IMR-90 (cell line): ENCODE measurements around the gene FEM1B. TPM values are rescaled to one million over a fixed set of nuclear protein-coding genes. Genes with fewer than 3 reads are reported as not detected.

Experiments used
- ATAC-seq: fragments of 200-7000 bp; cut with Tn5 transposase; 2 replicates; pipeline ENCODE4 v1.9.1; 2020; ENCODE audit warnings: low read depth, mild to moderate bottlenecking, moderate library complexity
- BruUV-seq: library from RNA; stranded (reverse); fragments of 400-500 nt; replicated peaks from 2 replicates; lab custom pipeline; 2021; lab: Mats Ljungman, UMichigan
- CTCF ChIA-PET: fragments of 300-600 bp; formaldehyde crosslinking; extraction: SDS; loops from one replicate; lab custom pipeline; 2021; ENCODE audit warnings: antibody characterized with exemption; lab: Yijun Ruan, JAX
- POLR2A ChIA-PET: fragments of 300-600 bp; sonication (Branson Sonifier 250); formaldehyde crosslinking; loops from one replicate; lab custom pipeline; 2022; ENCODE audit warnings: antibody characterized with exemption; ENCODE audit not compliant: unreplicated experiment; lab: Charles Lee
- DNase-seq: peaks from one replicate; pipeline ENCODE4 v3.0.0; 2013
- H2AFZ ChIP-seq: replicated peaks from 2 replicates; pipeline ENCODE3; 2013; ENCODE audit warnings: low read length, mild to moderate bottlenecking; ENCODE audit not compliant: poor library complexity
- H2AK5ac ChIP-seq: 2 replicates; pipeline ENCODE4 v1.6.1; 2013; ENCODE audit warnings: low read depth, low read length, inconsistent platforms
- H2AK9ac ChIP-seq: replicated peaks from 2 replicates; pipeline ENCODE3; 2013; ENCODE audit warnings: mild to moderate bottlenecking, low read depth, low read length, moderate library complexity; ENCODE audit not compliant: poor library complexity
- H2BK120ac ChIP-seq: 2 replicates; pipeline ENCODE4 v1.6.1; 2013; ENCODE audit warnings: low read depth, low read length, inconsistent platforms
- H2BK15ac ChIP-seq: 3 replicates; pipeline ENCODE4 v1.6.1; 2013; ENCODE audit warnings: low read depth, low read length, inconsistent platforms
- H2BK20ac ChIP-seq: 2 replicates; pipeline ENCODE4 v1.6.1; 2013; ENCODE audit warnings: low read depth, mild to moderate bottlenecking, inconsistent platforms, low read length, moderate library complexity
- H2BK5ac ChIP-seq: 2 replicates; pipeline ENCODE4 v1.6.1; 2013; ENCODE audit warnings: mild to moderate bottlenecking, low read depth, low read length, inconsistent platforms; ENCODE audit not compliant: poor library complexity, severe bottlenecking
- H3K14ac ChIP-seq: replicated peaks from 2 replicates; pipeline ENCODE4 v1.6.1; 2013; ENCODE audit warnings: low read depth, low read length, inconsistent platforms
- H3K18ac ChIP-seq: 2 replicates; pipeline ENCODE4 v1.6.1; 2013; ENCODE audit warnings: low read depth, low read length, control low read depth
- H3K23ac ChIP-seq: 2 replicates; pipeline ENCODE4 v1.6.1; 2013; ENCODE audit warnings: low read depth, low read length, inconsistent platforms
- H3K27ac ChIP-seq: 2 replicates; pipeline ENCODE4 v1.5.1; 2013; ENCODE audit warnings: mild to moderate bottlenecking, control low read depth, low read length; ENCODE audit not compliant: insufficient read depth
- H3K27me3 ChIP-seq: 2 replicates; pipeline ENCODE4 v1.6.1; 2013; ENCODE audit warnings: low read length; ENCODE audit not compliant: control insufficient read depth, insufficient read depth
- H3K36me3 ChIP-seq: 2 replicates; pipeline ENCODE4 v1.6.1; 2013; ENCODE audit warnings: low read length, mixed read lengths; ENCODE audit not compliant: control insufficient read depth, insufficient read depth
- H3K4ac ChIP-seq: 2 replicates; pipeline ENCODE4 v1.6.1; 2013; ENCODE audit warnings: low read depth, low read length, inconsistent platforms
- H3K4me1 ChIP-seq: 2 replicates; pipeline ENCODE4 v1.6.1; 2013; ENCODE audit warnings: low read length, mixed read lengths; ENCODE audit not compliant: control insufficient read depth, insufficient read depth
- H3K4me2 ChIP-seq: 2 replicates; pipeline ENCODE4 v1.6.1; 2013; ENCODE audit warnings: low read depth, mild to moderate bottlenecking, control low read depth, low read length, moderate library complexity
- H3K4me3 ChIP-seq: 2 replicates; pipeline ENCODE4 v1.5.1; 2013; ENCODE audit warnings: low read depth, mild to moderate bottlenecking, control low read depth, low read length, moderate library complexity; ENCODE audit not compliant: insufficient read depth
- H3K56ac ChIP-seq: 2 replicates; pipeline ENCODE4 v1.6.1; 2013; ENCODE audit warnings: low read length, inconsistent platforms; ENCODE audit not compliant: insufficient read depth; ENCODE audit errors: extremely low read depth
- H3K79me1 ChIP-seq, 2 experiments: 2 replicates each; pipeline ENCODE4 v1.6.1; 2013; ENCODE audit warnings: low read length in 2 of 2, inconsistent platforms in 1 of 2, low read depth in 1 of 2
- H3K9ac ChIP-seq: 2 replicates; pipeline ENCODE4 v1.6.1; 2013; ENCODE audit warnings: low read depth, low read length, control low read depth
- H3K9me1 ChIP-seq: 2 replicates; pipeline ENCODE4 v1.6.1; 2013; ENCODE audit warnings: low read length, inconsistent platforms; ENCODE audit not compliant: insufficient read depth
- H3K9me3 ChIP-seq: 2 replicates; pipeline ENCODE4 v1.6.1; 2013; ENCODE audit warnings: low read length; ENCODE audit not compliant: control insufficient read depth, insufficient read depth
- H4K20me1 ChIP-seq: 2 replicates; pipeline ENCODE4 v1.6.1; 2013; ENCODE audit warnings: low read length, inconsistent platforms; ENCODE audit not compliant: insufficient read depth
- H4K5ac ChIP-seq: 2 replicates; pipeline ENCODE4 v1.6.1; 2013; ENCODE audit warnings: mild to moderate bottlenecking, low read depth, low read length, control low read depth
- H4K8ac ChIP-seq, 2 experiments: 2 replicates each; pipeline ENCODE4 v1.6.1; 2013; ENCODE audit warnings: low read depth in 2 of 2, low read length in 2 of 2, control low read depth in 1 of 2, inconsistent platforms in 1 of 2
- H4K91ac ChIP-seq: 2 replicates; pipeline ENCODE4 v1.6.1; 2013; ENCODE audit warnings: low read depth, low read length, inconsistent platforms; ENCODE audit not compliant: insufficient read depth
- CHD1 ChIP-seq: IDR thresholded peaks from 2 replicates; pipeline ENCODE4 v1.6.1; 2012; ENCODE audit warnings: low read depth, low read length, improper control_type of control experiment
- FOS ChIP-seq: fragments of 150-350 bp; IDR thresholded peaks from 2 replicates; pipeline ENCODE4 v1.6.1; 2016; ENCODE audit warnings: low read depth, low read length
- NFE2L2 ChIP-seq: fragments of 150-350 bp; IDR thresholded peaks from 2 replicates; pipeline ENCODE4 v1.6.1; 2016; ENCODE audit warnings: low read depth, mild to moderate bottlenecking, low read length
- RAD21 ChIP-seq: IDR thresholded peaks from 2 replicates; pipeline ENCODE4 v1.6.1; 2012; ENCODE audit warnings: low read length, improper control_type of control experiment
- RCOR1 ChIP-seq: IDR thresholded peaks from 2 replicates; pipeline ENCODE4 v1.6.1; 2012; ENCODE audit warnings: mild to moderate bottlenecking, low read length, improper control_type of control experiment; ENCODE audit not compliant: insufficient replicate concordance
- USF2 ChIP-seq: fragments of 150-350 bp; IDR thresholded peaks from 2 replicates; pipeline ENCODE4 v1.6.1; 2017; ENCODE audit warnings: mild to moderate bottlenecking, antibody characterized with exemption, low read length, low read depth
- WGBS, 2 experiments: methylation state at CpG; one replicate each; pipeline versions ENCODE4 v1.1.5 to v1.1.7; 2013; ENCODE audit warnings: missing lambda C conversion rate in 2 of 2; ENCODE audit not compliant: insufficient read length in 1 of 2; ENCODE audit errors: extremely low coverage in 2 of 2; 5-methylcytosine and 5-hydroxymethylcytosine counted together
- dilution Hi-C: fragments of 300-500 bp; cut with HindIII; formaldehyde crosslinking; loops from one replicate; pipeline ENCODE4 v1.14.3; 2018; ENCODE audit warnings: low sequenced_read_pairs; ENCODE audit not compliant: unreplicated experiment
- in situ Hi-C: fragments of 300-500 bp; cut with MboI; formaldehyde crosslinking; loops from 3 replicates; pipeline ENCODE4 v1.14.3; 2019; ENCODE audit warnings: low sequenced_read_pairs, inconsistent platforms, mixed read lengths
- intact Hi-C: fragments of 100-400 bp; cut with micrococcal nuclease; formaldehyde crosslinking; loops from 2 replicates; pipeline ENCODE4 v1.10.0; 2022
- polyA plus RNA-seq, 3 experiments: library from polyadenylated mRNA; depleted of rRNA; stranded (reverse); fragments of >200 nt; gene quantifications; 2 replicates each; pipeline ENCODE4 v1.2.3, GENCODE V29; 2012; ENCODE audit warnings: low replicate concordance in 1 of 3
- total RNA-seq: library from RNA; depleted of rRNA; stranded (reverse); fragments of >200 nt; gene quantifications from 2 replicates; pipeline ENCODE4 v1.2.3, GENCODE V29; 2012

The FEM1B gene
- total and polyA plus RNA-seq, 2 of the 4 experiments (the other 2 are of a cell fraction) = 16.9 to 51.4 TPM

- intact Hi-C loops (no loop called here), in situ Hi-C loops (no loop called here), dilution Hi-C loops (no loop called here)
- Histone ChIP-seq H3K4ac (no peak overlapping the region), H3K9me1 (peaks cover 5% of the 10 kb centered on the region; the same call in 1 of the 2 replicates), H2BK20ac (no peak overlapping the region), H4K8ac (no peak overlapping the region), H2AK5ac (no peak overlapping the region), H2BK120ac (no peak overlapping the region), H3K56ac (no peak overlapping the region), H3K4me1 (no peaks in the 10 kb centered on the region; the same call in 1 of the 2 replicates), H4K91ac (no peak overlapping the region), H2BK15ac (no peak overlapping the region), H3K36me3 (peaks cover 12% of the 10 kb centered on the region), H2AFZ (no peak overlapping the region), H3K9me3 (no peaks in the 10 kb centered on the region), H4K5ac (no peak overlapping the region), H3K23ac (no peak overlapping the region), H3K14ac (no peak overlapping the region), H2AK9ac (no peak overlapping the region), H3K4me2 (no peak overlapping the region), H3K27me3 (no peaks in the 10 kb centered on the region), H3K27ac (no peak overlapping the region), H2BK5ac (no peak overlapping the region), H3K9ac (no peak overlapping the region), H3K79me1 (peaks cover 18 to 37% of the 10 kb centered on the region in 2 experiments), H4K20me1 (peaks cover 5% of the 10 kb centered on the region; the same call in 1 of the 2 replicates), H3K4me3 (no peak overlapping the region), H3K18ac (no peak overlapping the region)
- TF ChIP-seq NFE2L2 = no peak
- TF ChIP-seq FOS = no peak
- TF ChIP-seq USF2 = no peak
- no peak for TF ChIP-seq CHD1
- no peak for TF ChIP-seq RAD21
- TF ChIP-seq RCOR1 = no peak
- ChIA-PET POLR2A (no interaction called here), CTCF (interaction anchor here (0.6 kb wide), 1 partner anchor 45 kb away, joined by 3 read pairs; no protein-coding TSS in a partner anchor)
- no CpG with 5 or more reads among the region's 3 CpGs for WGBS, 2 experiments
- DNase-seq (no peak), ATAC-seq (no peak)
- no TSS peak for BruUV-seq
These were observed 20.8 kb downstream of the FEM1B start for GRCh38 chr15:68298336-68298735.
